GM19351 (cell line): ENCODE measurements around the gene ERO1A.
A peak's percentile ranks its signal among the peaks of the same experiment; 100 is the strongest.
"Not testable (repeated sequence)": the region's sequence is repeated elsewhere in the genome, so short reads cannot be mapped to it uniquely, and the experiment has no call there.

Source experiments
- ATAC-seq: cut with Tn5 transposase; IDR thresholded peaks from one replicate; pipeline ENCODE4 v1.9.1; 2021; ENCODE audit warnings: mild to moderate bottlenecking, moderate library complexity; ENCODE audit not compliant: unreplicated experiment

ERO1A gene, protein sequence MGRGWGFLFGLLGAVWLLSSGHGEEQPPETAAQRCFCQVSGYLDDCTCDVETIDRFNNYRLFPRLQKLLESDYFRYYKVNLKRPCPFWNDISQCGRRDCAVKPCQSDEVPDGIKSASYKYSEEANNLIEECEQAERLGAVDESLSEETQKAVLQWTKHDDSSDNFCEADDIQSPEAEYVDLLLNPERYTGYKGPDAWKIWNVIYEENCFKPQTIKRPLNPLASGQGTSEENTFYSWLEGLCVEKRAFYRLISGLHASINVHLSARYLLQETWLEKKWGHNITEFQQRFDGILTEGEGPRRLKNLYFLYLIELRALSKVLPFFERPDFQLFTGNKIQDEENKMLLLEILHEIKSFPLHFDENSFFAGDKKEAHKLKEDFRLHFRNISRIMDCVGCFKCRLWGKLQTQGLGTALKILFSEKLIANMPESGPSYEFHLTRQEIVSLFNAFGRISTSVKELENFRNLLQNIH

DNA sequence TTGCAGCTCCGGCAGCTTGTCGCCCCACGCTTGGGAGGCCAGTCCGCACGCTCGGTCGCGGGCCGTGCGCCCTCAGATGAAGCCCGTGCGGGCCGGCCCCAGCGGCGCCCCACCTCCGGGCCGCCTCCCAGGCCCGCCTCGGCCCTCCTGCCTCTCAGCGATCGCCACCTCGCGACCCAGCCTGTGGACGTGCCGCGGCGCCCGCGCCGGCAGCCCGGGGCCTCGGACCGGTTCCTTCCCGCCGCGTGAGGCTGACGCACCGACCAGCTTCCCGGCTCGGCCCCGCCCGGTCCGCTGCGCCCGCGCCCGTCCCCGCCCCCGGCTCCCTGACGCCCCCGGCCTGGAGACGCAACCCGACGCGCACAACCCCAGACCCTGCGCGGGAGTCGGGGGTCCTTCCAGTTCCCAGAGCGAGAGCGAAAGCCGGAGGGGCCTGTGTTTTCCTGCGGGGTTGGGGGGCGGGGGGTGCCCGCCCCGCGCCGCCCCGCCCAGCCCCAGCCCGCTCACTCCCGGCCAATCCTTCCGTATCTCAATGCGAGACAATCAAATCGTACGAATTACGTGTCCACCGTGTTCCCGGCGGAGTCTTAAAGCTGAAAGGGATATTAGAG, at the start of gene ERO1A:
ERO1A (minus strand) TSS at position 78 of the 611 bp plus-strand sequence; CDS start at position 1, 77 bp downstream.
- ATAC-seq, result peak; percentile 65

DNA sequence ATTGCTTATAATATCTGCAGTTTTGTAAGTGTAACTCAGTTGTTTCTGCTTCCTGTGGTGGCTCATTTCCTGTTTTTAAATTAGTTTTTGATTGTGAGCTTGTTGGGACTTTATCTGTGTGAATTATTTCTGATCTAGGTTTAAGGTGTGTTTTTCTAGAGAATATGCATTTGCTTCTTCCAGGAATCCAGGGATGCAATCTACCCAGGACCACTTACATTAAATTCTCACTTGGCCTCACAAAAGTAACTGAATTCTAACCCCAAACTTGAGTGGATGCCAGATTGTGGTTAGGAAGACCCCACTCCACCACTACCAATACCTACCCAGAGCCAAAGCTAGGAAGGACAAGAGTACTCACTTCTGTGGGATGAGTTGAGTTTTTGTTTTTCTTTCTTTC, 46.5 kb upstream of the ERO1A start:
- ATAC-seq, result peak; percentile 15

DNA sequence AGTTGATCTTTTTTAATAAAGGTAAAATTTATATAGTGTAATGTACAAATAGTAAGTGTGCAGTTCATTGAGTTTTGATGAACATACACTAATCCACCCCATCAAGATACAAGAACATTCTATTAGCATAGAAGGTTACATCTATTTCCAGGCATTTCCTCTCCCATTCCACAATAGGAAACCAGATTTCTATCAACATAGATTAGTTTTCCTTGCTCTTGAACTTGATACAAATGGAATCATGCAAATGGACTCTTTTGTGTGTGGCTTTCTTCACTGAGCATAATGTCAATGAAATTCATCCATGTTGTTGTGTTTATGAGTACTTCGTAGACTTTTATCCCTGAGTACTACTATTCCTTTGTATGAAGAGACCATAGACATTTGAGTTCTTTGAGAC, 45.4 kb upstream of the ERO1A start:
- no peak for ATAC-seq

DNA sequence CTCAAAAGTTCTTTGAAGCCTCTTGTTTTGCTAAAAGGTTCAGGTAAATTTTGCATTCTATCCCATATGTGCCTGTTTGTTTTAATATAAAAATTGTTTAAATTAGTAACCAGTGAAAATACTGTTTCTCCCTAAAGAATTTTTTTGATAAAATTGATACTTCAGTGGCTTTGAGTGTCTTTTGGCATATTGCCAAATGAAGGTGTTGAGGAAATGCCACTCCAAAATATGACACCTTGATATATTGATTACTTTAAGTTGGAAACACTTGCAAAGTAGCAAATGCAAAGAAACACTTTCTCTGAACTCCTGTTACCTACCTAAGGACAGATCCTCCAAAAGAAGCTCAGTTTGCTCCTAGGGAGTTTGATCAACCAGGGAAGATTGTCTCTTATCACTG, 43.1 kb upstream of the ERO1A start:
- no peak for ATAC-seq

DNA sequence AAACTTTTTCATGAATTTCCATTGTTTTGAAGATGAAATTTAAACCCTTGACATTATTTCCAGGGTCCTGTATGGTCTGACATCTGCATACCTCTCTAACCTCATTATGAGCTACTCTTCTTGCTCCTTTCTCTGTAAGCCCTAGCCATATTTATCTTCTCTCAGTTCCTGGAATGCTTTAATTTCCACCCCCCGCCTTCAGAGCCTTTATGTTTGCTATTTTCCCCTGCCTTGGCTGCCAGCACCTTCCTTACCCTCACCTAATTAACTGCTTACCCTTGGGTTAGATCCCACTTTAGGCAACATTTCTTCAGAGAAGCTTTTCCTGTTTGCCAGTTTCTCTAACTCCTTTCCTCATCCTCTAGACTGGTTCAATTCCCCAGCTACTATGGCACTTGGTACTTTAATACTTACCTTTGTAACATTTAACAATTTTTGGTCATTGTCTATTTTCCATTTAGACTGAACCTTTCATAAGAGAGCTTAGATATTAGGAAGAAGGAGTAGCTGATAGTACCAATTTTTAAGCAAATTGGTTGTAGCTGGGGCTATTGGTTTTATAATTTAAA, 40.6 kb upstream of the ERO1A start:
- ATAC-seq, result no peak

DNA sequence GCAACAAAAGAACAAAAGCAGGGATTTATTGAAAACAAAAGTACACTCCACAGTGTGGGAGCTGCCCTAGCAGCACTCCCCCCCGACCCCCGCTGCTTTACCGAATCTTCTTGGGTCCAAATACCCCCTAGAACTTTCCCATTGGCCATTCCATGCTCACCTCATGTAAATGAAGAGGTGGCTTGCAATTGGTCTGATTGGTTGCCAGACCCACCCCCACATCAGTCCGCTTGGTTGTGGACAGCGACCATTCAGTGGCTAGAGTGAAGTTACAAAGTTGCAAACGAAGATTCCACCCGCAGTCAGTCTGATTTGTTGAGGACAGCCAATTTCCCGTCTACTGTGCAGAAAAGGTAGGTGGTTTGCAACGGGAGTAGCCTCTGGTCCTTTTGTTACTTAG, 38.5 kb upstream of the ERO1A start:
- no peak for ATAC-seq

DNA sequence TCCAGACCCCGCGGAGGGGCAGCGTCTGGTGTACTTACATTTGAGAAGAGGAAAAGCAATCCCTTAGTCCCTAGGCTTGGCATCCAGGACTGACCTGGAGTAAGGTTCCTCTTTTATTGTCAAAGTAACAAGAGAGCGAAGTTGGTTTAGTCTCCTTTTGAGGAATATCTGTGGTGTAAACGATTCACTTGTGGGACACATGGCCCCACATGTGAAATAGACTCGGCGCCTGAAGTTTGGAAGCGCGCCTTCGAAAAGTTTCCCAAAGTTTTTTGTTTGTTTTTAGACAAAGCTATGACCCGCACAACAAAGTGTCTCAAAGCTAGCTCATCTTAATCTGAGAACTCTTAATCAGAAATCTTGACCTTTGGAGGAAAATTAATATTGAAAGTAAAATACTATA, 35.4 kb upstream of the ERO1A start:
- no peak for ATAC-seq

DNA sequence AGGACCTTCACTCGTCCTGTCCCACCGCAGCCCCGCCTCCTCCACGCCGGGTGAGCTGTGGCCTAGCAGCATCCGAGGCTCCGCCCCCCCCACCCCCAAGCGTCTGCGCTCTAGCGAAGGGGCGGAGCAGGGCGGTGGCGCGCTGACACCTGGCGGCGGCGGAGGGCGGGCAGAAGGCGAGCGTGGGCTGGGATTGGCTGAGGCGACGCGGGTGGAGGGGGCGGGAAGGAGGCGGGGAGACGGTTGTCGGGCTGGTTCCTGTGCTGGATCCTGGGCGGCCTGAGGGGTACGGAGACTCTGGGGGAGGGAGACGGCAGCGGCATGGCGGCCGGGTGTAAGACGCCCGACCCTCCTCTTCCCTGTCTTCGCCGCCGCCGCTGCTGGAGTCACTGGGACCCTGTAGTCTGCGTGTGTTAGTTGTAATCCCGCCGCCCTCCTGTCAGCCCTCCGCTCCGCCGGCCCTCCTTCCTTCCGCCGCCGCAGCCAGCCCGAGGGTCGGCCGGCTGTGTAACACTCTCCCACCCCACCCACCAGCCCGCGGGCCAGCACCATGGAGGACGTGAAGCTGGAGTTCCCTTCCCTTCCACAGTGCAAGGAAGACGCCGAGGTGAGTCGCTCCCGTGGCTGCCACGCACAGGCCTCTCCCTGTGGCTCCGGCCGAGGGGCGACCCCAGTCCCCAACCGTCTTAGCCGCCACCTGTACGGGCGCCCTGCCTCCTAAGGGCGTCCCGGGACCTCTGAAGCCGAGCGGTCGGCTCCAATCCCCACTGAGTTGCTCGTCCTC, 34.8 kb upstream of the ERO1A start, which contains the start of gene STYX:
STYX (plus strand) TSS at position 242 of the 784 bp plus-strand sequence; CDS start at position 551, 309 bp downstream.
- ATAC-seq, result peak; percentile 90

DNA sequence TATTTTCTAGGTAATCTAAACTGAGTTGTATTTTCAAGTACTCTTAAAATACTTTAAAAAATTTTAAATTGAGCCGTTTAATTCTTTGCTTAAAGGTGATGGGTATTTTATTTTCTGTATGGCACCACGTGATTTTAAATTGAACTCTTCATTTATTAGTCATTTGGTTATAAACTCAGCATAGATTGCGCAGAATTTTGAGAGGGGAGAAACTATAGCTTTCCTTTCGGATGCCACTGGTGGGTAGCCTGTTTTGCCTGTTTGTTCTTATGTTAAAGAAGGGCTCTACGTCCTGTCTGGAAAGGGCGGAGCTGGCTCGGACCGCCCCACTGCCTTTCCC, 34.2 kb upstream of the ERO1A start:
- no peak for ATAC-seq

DNA sequence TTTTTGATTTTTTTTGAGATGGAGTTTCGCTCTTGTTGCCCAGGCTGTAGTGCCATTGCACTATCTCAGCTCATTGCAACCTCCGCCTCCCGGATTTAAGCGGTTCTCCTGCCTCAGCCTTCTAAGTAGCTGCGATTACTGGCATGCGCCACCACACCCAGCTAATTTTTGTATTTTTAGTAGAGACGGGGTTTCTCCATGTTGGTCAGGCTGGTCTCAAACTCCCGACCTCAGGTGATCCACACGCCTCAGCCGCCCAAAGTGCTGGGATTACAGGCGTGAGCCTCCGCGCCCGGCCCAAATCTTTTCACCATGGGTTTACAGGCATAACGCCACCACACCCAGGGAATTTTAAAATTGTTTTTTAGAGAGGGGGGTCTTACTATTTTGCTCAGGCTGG, 33.7 kb upstream of the ERO1A start:
- not testable (repeated sequence) for ATAC-seq

DNA sequence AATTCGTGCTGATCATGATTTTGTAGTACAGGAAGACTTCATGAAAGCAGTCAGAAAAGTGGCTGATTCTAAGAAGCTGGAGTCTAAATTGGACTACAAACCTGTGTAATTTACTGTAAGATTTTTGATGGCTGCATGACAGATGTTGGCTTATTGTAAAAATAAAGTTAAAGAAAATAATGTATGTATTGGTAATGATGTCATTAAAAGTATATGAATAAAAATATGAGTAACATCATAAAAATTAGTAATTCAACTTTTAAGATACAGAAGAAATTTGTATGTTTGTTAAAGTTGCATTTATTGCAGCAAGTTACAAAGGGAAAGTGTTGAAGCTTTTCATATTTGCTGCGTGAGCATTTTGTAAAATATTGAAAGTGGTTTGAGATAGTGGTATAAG, 32.2 kb upstream of the ERO1A start:
- ATAC-seq, result not testable (repeated sequence)

DNA sequence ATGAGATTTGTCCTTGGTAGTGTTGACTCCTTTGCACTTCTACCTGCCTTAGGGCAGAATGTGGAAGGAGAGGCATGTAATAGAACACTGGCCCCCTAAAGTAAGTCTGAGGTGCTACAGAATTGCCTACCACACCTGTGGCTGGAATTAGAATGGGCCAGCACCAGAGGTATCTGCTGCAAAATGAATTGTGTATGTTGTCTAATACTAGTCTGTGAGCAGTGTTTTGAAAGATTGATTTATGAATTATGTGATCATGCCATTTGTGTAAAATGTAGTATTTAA, 28.9 kb upstream of the ERO1A start:
- no peak for ATAC-seq

DNA sequence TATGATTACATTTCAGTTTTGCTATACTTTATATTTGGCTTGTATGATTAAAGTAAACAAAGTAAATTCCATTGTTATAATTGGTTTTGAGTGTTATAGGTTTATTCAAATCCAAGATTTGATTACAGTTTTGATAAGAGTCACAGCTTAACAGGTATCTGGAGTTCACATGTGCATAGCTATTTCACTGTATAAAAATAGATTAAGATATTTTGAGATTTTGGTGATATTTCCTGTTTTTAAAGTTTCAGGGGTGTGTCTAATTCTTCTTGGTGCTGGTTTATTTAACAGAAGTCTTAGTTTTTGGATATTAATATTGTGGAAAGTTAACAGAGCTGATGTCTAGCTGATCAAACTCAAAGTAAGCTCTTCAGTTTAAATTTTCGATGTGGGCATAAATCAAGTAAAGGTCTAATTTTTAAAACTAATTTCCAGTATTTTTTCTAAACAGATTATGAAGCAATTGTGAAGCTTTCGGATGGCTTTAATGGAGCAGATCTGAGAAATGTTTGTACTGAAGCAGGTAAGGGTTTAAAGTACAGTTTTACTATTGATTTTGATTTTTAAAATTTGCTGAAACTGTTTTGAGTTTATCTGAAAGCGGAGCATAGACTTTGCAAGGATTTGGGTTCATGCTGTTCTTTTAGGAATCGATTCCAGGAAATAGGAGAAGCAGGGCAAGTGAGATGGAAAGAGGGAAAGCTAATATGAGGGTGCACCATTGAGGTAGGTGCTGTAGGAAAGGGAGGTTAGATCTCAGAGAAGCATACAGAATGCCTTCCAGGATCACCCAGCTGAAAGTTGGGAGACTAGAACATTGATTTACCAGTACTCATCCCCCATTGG, 28.4 kb upstream of the ERO1A start:
- no peak for ATAC-seq

DNA sequence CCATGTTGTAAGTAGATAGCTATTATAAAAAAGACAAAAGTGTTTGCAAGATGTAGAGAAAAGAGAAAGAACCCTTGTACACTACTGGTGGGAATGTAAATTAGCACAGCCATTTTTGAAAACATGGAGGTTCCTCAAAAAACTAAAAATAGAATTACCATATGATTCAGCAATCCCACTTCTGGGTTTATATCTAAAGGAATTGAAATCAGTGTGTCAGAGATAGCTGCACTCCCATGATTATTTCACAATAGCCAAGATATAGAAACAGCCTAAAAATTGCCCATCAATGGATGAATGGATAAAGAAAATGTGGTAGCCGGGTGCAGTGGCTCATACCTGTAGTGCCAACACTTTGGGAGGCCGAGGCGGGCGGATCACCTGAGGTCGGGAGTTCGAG, 20.8 kb upstream of the ERO1A start:
- ATAC-seq, result no peak

DNA sequence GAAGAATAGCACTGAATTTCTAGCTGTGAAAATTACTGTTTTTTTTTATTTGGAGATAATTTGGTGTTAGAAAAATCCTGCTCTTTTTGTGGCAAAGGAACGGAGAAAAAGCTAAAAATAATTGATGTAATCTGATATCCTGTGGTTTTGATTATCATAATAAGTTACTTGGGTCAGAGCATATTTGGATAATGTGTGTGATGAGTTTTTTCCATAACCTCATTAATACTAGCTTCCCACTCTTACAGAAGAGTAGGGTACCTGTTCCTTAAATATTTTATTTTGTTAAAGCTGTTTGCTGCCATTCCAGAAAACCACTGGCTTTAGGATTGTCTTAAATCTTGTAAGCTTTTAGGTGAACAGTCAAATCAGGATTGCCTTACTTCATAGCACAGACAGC, 16.3 kb upstream of the ERO1A start:
- ATAC-seq, result no peak

DNA sequence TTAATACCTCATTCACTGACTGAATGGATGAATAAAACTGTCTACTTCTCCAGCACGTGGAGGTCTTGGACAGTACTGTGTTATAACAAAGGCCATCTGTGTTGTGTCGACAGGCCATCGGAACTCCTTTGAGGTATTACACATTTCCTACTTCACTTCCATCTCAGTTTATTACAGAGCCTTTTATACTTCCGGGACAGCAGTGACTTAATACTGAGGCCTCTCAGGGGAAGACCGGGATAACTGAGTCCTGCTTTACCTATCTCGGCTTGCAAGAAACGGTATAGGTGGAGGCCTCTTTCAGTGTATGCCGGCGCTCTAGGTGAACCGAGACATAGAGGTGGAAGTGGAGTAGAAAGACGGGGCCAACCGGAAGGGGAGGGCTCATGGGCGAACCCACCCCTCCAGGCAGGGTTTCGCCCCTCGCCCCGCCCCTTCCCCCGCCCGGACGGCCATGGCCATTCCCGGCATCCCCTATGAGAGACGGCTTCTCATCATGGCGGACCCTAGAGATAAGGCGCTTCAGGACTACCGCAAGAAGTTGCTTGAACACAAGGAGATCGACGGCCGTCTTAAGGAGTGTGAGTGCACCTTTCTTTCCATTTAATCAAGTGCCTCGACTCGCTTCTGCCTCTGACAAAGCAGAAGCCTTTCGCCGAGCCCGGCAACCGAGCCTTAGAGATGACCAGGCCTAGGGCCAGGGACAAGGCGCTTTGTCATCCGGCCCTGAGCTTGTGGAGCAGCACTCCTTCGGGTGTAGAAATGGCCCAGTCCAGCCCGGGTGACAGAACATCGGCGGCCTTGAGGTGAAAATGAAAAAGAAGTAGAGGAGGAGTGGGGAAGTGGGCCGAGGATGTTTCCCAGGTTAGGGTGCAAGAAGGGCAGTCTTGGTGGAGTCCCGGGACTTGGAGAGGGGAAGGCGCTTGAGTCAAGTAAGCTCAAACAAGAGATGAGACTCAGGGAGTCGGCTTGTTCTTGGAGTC, 11.7 kb upstream of the ERO1A start, which contains the start of gene PSMC6:
PSMC6 (plus strand) TSS at position 477 of the 983 bp plus-strand sequence; CDS start at position 497, 20 bp downstream.
- peak; percentile 97 for ATAC-seq

DNA sequence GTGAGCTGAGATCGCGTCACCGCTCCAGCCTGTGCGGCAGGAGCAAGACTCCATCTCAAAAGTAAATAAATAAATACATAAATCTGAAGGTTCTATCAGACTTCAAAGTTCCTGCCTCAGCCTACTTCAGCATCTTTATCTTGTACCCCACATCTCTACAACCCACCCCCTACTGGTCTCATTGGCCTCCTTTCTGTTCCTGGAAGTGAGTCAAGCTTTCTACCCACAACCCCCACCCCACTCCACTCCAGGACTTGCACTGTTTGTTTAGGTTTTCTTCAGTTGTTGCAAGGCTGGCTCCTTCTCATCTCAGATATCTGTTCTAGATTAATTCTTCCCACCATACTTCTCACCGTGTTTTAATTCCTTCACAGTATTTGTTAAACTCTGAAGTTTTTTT, 10.9 kb upstream of the ERO1A start:
- no peak for ATAC-seq

DNA sequence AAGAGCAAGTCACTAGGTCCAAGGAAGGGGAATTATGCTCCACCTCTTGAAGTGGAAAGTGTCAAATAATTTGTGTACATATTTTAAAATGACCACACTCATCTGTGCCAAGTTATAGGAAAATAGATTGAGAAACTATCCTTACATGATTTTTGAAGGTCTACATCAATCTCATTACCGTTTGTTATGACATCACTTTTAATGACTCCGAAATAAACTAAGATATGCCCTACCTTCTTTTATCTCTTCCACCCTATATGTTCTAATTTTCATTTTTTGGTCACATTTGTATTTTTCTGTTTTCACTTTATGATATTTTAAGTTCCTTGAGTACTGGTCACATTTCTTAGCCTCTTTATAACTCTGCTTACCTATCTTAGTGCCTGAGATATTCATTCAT, 8.3 kb upstream of the ERO1A start:
- no peak for ATAC-seq

DNA sequence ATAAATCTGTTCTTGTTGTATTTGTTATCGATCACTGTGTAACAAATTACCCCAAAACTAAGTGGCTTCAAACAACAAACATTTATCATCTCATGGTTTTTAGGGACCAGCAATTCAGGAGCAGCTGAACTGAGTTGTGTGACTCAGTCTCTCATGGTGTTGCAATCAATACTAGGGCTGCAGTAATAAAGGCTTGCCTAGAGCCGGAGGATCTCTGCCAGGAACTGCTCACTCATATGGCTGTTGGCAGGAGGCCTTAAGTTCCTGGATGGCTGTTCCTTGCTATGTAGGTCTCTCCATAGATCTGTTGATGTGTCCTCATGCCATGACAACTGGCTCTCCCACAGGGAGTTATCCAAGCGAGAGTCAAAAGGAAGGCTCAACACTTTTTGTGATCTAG, 7.9 kb upstream of the ERO1A start:
- no peak for ATAC-seq
